Activated gamma-delta T cell treated with anti-CD3 and anti-CD28 coated beads, Interleukin-2, amount 50 U/mL, for 16 hours (primary cell): ENCODE data around the gene WDR41.
"Not testable (repeated sequence)": the region's sequence is repeated elsewhere in the genome, so short reads cannot be mapped to it uniquely, and the experiment has no call there.

Experiments used
- DNase-seq: peaks from one replicate; pipeline ENCODE4 v3.0.0-alpha.2; 2020; ENCODE audit warnings: low read depth

The WDR41 gene, protein sequence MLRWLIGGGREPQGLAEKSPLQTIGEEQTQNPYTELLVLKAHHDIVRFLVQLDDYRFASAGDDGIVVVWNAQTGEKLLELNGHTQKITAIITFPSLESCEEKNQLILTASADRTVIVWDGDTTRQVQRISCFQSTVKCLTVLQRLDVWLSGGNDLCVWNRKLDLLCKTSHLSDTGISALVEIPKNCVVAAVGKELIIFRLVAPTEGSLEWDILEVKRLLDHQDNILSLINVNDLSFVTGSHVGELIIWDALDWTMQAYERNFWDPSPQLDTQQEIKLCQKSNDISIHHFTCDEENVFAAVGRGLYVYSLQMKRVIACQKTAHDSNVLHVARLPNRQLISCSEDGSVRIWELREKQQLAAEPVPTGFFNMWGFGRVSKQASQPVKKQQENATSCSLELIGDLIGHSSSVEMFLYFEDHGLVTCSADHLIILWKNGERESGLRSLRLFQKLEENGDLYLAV

DNA sequence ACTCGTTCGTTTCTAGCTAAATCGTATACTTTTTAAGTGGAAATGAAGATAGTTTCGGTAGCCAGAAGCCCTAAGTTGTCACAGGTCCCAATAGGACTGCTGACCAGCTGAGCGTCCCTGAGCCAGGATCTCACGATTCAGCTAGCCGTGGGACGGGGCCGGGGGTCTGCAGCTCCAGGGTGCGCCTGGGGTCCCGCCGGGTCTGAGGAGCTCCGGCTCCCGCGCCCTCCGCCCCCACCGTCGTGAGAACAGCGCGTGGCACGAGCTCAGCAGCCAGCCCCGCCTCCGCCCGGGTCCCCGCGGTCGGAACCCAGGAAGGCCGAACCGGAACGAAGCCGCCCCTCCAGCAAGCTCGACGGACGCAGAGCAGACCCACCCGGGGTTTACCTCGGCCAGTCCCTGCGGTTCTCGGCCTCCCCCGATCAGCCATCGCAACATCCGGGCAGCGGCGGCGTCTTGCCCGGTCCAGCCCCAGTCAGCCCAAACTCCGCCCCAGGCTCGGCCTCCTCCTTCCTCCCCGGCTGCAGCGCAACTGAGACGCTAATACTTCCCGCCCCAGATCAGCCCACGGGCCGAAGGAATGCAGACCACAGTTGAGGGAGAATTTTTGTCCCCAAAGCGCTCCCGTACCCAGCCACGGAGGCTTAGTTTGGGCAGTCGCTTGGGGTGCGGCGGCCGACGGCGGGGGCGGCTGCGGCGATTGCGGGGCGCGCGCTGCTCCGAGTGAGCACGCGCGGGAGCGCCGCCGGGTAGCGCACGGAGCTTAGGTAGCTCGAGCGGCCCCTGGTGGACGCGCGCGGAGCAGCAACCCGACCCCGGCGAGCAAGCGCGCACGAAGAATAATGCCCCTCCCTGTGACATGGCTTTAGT, at the start of gene WDR41:
TSS of gene WDR41 (minus strand) at position 534 of the 870 bp plus-strand sequence. CDS start at position 438, 96 bp downstream.
- DNase-seq = peak; percentile 79

- no peak for DNase-seq
Observed at GRCh38 chr5:77531297-77531696, 39.2 kb upstream of the WDR41 start.

DNA sequence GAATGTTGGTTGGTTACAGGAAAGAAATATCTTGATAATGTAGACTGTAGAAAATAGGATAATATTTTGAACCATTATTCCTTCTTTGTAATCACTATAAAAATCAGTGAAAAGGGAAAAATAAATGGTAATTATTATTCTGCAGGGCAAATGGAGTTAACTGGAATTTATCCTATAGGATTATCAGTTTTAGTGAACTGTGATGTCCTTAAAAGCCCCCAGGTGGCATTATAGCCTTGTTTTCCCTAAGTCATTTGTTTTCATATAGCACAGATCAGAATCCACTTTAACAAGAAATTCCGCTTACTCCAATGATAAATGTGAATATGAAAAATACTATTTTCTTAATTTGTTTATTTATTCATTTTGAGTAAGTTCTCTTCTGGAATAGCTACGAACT, 26.2 kb upstream of the WDR41 start:
- DNase-seq = no peak

DNA sequence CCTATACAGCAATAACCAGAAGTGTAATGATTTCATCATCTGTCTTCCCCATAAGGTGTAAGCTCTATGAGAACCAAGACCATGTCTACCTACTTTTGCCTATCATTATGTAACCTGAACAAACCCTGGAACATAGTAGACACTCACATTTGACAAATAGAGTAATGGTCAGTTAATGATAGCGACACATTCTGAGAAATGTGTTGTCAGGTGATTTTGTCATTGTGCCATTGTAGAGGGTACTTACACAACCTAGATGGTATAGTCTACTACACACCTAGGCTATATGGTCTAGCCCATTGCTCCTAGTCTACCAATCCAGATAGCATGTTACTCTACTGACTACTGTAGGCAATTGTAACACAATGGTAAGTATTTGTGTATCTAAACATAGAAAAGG, 22.3 kb upstream of the WDR41 start:
- no peak for DNase-seq

- DNase-seq = no peak
Observed at GRCh38 chr5:77513321-77513720, 21.2 kb upstream of the WDR41 start.

DNA sequence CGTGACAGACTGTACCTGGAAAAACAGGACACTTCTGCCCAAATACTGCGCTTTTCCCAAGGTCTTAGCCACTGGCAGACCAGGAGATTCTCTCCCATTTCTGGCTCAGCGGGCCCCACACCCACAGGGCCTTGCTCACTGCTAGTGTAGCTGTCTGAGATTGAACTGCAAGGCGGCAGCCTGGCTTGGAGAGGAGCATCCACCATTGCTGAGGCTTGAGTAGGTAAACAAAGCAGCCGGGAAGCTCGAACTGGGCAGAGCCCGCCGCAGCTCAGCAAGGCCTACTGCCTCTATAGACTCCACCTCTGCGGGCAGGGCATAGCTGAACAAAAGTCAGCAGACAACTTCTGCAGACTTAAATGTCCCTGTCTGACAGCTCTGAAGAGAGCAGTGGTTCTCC, 9.0 kb upstream of the WDR41 start:
- not testable (repeated sequence) for DNase-seq

- DNase-seq = no peak
Observed at GRCh38 chr5:77499973-77500372, 7.9 kb upstream of the WDR41 start.

GRCh38 chr5:77499441-77499840, 7.3 kb upstream of the WDR41 start:
- no peak for DNase-seq

GRCh38 chr5:77498952-77499351, 6.8 kb upstream of the WDR41 start:
- DNase-seq = no peak

GRCh38 chr5:77494935-77495334, 2.8 kb upstream of the WDR41 start:
- no peak for DNase-seq

DNA sequence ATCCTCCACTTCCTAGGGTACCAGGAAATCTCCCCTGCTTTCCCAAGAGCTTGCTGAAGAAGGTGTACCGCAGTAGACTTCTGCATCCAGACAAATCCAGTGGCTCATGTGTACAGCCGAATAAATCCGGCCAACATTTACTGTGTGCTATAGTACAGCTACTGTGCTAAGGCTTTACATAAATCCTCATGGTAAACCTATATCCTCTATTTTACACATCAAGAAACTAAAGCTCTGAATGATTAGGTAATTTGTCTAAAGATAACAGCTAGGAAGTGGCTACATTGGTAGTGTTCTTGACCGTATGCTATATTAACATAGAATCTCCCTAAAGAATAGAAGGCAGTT, 511 bp upstream of the WDR41 start:
- no peak for DNase-seq

- not testable (repeated sequence) for DNase-seq
Observed at GRCh38 chr5:77490741-77491344, 1.3 kb downstream of the WDR41 start.

- DNase-seq = no peak
Observed at GRCh38 chr5:77486344-77486962, 5.7 kb downstream of the WDR41 start.

DNA sequence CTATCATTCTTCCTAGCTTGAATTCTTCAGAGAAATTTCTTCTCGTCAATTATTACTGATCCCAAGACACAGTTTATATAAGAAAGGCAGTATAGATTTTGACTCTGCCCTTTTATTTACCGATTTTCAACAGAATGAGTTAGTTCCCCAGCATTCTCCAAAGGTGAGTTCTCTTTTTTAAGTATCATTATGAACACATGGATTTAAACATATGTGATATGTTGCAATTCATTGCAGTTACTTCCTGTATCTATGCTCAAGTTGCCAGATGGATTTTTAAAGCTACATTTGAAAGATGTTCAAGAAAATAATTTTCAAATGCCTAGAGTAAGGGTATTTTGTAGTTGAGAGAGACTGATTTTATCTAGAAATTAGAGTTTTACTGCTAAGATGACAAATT, 8.4 kb downstream of the WDR41 start:
- DNase-seq = no peak

- not testable (repeated sequence) for DNase-seq
Observed at GRCh38 chr5:77475041-77475440, 17.1 kb downstream of the WDR41 start.

DNA sequence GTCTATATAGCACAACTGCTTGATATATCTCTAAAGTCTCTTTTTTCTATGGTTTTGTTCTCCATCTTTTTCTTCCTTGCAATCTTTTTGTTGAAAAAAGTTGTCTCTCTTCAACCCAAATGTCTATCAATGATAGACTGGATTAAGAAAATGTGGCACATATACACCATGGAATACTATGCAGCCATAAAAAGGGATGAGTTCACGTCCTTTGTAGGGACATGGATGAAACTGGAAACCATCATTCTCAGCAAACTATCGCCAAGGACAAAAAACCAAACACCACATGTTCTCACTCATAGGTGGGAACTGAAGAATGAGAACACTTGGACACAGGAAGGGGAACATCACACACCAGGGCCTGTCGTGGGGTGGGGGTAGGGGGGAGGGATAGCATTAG, 23.2 kb downstream of the WDR41 start:
- not testable (repeated sequence) for DNase-seq

GRCh38 chr5:77463905-77464304, 28.2 kb downstream of the WDR41 start:
- DNase-seq = no peak

GRCh38 chr5:77461287-77461686, 30.8 kb downstream of the WDR41 start:
- no peak for DNase-seq

- no peak for DNase-seq
Observed at GRCh38 chr5:77454123-77454522, 38.0 kb downstream of the WDR41 start.

DNA sequence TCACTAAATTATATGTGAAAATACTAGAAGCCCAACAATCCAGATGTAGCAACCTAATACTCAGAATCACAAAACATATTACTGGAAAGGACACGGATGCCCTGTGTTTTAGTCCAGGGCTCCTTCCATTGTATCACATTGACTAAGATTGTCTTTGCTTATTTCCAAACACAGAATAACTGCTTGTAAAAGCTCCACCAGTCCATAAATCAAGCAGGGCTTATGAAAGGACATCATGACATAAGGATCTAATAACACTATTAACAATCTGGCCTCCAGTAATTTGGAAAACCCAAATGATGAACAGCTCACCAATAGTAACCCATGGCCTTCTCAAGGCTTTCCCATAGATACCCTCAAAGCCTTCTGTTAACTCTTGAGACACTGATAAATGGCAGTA, 39.8 kb downstream of the WDR41 start:
- no peak for DNase-seq

DNA sequence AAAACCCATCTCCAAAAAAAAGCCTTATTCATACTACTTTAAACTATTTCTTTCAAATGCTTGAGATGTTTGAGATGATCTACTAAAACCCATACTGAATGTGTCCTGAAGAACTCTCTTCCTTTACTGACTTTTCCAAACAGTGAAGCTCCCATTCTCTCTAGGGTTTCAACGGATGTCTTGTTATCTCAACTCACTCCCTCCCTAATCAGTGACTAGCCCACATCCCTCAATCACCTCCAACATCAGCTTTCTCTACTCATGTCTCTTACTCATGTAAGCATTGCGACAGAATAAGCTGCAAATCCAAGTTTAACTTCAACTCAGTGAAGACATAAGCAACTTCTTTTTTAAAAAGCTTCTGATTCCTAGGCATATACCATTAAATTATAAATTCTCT, 42.1 kb downstream of the WDR41 start:
- no peak for DNase-seq

GRCh38 chr5:77449277-77449676, 42.8 kb downstream of the WDR41 start:
- DNase-seq = no peak
